A549 treated with CORT108297 at 1 μM for 4 hours (cell line): ENCODE results near the gene STAB1. TPM values are rescaled to one million over a fixed set of nuclear protein-coding genes. Genes with fewer than 3 reads are reported as not detected.

Source experiments
- total RNA-seq: library from RNA; stranded (reverse); fragments of 200-300 nt; extraction: Qiagen RNA extraction; gene quantifications from 5 replicates; pipeline ENCODE4 v1.2.3, GENCODE V29; 2022

STAB1 gene, protein sequence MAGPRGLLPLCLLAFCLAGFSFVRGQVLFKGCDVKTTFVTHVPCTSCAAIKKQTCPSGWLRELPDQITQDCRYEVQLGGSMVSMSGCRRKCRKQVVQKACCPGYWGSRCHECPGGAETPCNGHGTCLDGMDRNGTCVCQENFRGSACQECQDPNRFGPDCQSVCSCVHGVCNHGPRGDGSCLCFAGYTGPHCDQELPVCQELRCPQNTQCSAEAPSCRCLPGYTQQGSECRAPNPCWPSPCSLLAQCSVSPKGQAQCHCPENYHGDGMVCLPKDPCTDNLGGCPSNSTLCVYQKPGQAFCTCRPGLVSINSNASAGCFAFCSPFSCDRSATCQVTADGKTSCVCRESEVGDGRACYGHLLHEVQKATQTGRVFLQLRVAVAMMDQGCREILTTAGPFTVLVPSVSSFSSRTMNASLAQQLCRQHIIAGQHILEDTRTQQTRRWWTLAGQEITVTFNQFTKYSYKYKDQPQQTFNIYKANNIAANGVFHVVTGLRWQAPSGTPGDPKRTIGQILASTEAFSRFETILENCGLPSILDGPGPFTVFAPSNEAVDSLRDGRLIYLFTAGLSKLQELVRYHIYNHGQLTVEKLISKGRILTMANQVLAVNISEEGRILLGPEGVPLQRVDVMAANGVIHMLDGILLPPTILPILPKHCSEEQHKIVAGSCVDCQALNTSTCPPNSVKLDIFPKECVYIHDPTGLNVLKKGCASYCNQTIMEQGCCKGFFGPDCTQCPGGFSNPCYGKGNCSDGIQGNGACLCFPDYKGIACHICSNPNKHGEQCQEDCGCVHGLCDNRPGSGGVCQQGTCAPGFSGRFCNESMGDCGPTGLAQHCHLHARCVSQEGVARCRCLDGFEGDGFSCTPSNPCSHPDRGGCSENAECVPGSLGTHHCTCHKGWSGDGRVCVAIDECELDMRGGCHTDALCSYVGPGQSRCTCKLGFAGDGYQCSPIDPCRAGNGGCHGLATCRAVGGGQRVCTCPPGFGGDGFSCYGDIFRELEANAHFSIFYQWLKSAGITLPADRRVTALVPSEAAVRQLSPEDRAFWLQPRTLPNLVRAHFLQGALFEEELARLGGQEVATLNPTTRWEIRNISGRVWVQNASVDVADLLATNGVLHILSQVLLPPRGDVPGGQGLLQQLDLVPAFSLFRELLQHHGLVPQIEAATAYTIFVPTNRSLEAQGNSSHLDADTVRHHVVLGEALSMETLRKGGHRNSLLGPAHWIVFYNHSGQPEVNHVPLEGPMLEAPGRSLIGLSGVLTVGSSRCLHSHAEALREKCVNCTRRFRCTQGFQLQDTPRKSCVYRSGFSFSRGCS (N-terminal part only)
- total RNA-seq: 0.03 to 0.05 TPM in 2 of 5 replicates, not detected in the others

DNA sequence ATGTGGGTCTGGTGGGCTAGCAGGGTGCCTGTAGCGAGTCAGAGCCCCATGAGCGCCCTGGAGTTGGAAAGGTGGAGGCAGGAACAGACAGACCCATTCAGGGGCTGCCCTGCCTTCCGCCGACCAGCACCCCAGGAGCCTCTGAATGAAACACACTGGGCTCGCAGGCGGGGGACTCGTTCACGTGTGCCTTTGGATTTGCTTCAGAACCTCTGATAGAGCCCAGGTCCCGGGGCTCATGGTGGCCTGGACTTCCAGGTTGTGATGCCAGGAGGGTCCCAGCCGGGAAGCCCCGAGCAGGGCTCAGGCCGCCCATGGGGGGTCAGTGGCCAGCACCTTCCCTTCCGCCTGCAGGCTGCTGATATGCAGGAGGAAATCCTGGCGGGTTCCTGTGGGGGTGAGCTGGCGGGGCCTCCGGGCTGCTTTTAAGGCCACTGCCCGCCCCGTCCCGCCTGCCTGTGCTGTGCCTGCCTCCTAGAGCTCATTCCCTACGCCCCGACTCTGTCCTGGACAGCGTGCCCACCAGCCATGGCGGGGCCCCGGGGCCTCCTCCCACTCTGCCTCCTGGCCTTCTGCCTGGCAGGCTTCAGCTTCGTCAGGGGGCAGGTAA lies at the start of gene STAB1:
STAB1 (plus strand) TSS at position 453 of the 610 bp plus-strand sequence; CDS start at position 529, 76 bp downstream.

DNA sequence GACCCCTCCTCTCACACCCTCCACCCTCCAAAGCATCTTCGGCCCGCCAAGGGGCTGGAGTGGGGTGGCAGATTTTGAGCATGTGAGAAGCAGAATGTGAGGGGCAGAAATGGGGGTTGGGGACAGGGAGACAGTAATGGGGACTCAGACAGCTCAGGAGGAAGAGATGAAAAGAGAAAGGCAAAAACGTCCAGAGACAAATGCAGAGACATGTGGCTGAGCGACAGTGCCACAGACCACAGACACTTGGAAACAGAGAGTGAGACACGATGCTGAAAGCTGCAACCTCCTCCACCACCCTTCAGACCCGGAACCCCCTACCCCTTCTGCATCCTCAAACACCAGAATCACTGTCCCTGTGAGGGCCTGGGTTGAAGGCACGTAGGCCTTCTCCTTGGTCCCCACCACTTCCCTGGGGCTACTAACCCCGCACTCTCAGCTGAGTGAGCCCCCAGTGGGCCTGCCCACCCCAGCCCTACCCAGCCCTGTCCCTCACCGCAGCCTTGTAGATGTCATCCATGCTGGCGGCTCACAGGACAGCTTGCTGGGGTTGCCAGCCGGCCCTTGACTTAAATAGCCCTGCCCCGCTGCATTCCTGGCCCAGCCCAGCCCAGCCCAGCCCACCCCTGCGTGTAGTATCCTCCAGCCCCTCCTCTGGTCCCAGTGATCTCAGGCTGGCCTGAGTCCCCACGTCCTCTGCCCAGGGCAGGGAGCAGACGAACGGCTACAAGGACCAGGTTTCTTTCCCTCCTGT lies 41.5 kb upstream of the STAB1 start, which contains the start of gene TNNC1:
TNNC1 (minus strand) TSS at position 546 of the 754 bp plus-strand sequence; CDS start at position 520, 26 bp downstream.

DNA sequence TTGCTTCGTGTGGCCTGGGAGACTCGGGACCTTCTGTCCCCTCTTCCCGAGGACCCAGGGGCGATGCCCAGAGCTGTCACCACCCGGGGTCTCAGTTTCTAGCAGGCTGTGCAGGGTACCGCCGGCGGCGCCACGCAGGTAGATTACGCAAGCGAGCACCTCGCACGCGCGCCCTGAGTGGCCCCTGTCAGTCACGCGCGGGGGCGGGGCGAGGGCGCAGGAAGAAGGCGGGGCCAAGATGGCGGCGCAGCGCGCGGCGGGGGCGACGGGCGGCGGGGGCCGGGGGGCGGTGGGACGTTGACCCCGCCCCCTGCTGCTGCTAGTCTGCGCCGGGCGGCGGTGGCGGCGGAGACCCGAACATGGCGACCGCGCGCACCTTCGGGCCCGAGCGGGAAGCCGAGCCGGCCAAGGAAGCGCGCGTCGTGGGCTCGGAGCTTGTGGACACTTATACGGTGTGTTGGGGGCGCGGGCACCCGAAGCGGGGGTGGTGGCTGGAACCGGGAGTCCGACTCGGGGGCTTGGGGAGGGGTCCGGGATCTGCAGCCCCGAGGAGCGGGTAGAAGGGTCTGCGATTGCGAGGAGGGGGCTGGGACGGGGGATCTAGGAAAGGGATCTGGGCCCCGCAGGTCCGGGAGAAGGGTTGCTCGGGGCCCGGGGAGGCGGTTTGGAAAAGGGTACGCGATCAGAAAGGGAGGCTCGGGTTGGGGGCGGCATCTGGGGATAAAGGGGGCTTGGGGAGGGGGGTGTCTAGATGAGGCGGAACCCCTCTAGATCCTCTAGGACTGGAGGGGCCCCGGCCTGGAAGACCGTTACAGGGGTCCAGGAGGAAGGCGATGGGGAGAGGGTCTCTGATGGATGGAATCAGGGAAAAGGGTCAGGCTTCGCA lies 39.6 kb upstream of the STAB1 start, which contains the start of gene NISCH:
NISCH (plus strand) TSS at position 322 of the 886 bp plus-strand sequence; CDS start at position 360, 38 bp downstream.

DNA sequence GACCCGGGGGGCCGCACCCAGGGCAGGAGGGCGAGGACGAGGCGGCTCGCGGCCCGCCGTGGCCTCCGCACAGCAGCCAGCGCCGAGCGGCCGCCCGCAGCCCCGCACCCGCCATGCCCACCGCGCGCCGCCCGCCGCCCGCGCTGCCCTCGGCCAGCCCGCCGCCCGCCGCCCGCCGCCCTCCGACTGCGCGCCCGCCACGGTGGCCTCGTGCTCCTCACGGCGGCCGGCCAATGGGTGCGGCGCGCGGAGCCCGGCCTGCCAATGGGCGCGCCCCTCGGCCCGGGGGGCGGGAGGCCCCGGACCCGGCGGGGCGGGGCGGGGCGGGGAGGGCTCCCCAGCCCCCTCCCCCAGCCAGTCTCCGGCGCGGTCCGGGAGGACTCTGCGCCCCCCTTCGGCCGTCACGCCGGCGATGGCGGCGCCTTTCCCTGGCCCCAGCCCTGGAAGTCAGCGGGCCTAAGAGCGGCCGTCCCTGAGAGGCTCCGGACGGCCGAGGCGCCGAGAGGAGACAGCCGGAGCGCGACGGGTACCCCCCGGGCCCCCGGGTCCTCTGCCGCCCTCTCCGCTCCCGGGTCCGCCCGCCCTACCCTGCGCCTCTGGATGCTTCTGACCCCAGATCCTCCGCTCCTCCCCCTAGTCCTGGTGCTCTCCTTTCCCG lies 38.6 kb downstream of the STAB1 start, which contains the start of gene NT5DC2:
NT5DC2 (minus strand) TSS at position 235 of the 658 bp plus-strand sequence; CDS start at position 115, 120 bp downstream.

DNA sequence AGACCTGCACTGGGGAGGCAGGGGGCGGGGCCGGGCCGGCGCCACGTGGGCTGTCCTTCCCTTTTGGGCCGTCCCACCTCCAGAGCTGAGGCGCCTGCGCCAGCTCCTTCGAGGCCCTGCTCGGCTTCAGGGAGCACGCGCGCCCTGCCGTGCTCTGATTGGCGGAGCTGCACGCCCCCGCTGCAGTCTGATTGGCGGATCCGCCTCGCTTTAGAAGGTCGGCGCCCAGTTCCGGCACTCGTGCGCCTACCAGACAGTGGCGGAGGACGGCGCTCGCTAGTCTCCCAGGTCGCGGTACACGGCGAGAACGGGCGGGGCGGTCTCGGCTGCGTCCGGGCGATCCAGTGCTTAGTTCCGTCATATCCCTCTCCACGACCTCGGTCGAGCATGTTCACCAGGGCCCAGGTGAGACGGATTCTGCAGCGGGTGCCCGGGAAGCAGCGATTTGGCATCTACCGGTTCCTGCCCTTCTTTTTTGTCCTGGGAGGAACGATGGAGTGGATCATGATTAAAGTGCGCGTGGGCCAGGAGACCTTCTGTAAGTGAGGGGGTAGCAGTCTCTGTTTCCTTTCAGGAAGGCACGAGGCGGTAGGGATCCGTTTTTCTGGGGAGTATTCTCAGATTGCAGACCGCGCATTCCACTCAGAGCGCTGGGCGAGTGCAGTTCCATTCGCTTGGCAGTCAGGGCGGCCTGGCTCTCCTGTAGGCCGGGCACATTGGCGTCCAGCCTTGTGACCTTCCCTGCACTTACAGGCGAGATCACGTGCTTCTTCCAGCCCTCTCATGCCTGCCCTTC lies 41.4 kb downstream of the STAB1 start, which contains the start of gene UQCC5:
UQCC5 (plus strand) TSS at position 237 of the 796 bp plus-strand sequence; CDS start at position 388, 151 bp downstream.

Other genes starting within 250 kb of the STAB1 start
- gene PPM1M, start 249.6 kb upstream of the STAB1 start, total RNA-seq: 4.7 to 6.1 TPM (median 5.1 TPM) in 5 replicates
- gene WDR82, start 216.7 kb upstream of the STAB1 start, total RNA-seq: 47.6 to 53.3 TPM (median 49.6 TPM) in 5 replicates
- 3.4 to 5.1 TPM (median 4.4 TPM) in 5 replicates for gene GLYCTK, start 207.5 kb upstream of the STAB1 start, total RNA-seq
- gene DNAH1, start 179.0 kb upstream of the STAB1 start, total RNA-seq: 0.78 to 1.2 TPM (median 0.93 TPM) in 5 replicates
- gene BAP1, start 85.3 kb upstream of the STAB1 start, total RNA-seq: 30.5 to 41.0 TPM (median 39.4 TPM) in 5 replicates
- gene PHF7, start 84.7 kb upstream of the STAB1 start, total RNA-seq: 1.8 to 3.1 TPM (median 2.8 TPM) in 5 replicates
- gene SEMA3G, start 50.2 kb upstream of the STAB1 start, total RNA-seq: 0.09 to 0.32 TPM (median 0.17 TPM) in 5 replicates
- 0.92 to 1.5 TPM (median 1.2 TPM) in 5 replicates for gene TNNC1, start 41.3 kb upstream of the STAB1 start, total RNA-seq
- 11.4 to 16.8 TPM (median 16.1 TPM) in 5 replicates for gene NISCH, start 39.7 kb upstream of the STAB1 start, total RNA-seq
- 76.1 to 109 TPM (median 105 TPM) in 5 replicates for gene NT5DC2, start 38.5 kb downstream of the STAB1 start, total RNA-seq
- gene UQCC5, start 41.3 kb downstream of the STAB1 start, total RNA-seq: 59.6 to 74.1 TPM (median 64.1 TPM) in 5 replicates
- 9.8 to 15.1 TPM (median 14.7 TPM) in 5 replicates for gene PBRM1, start 190.6 kb downstream of the STAB1 start, total RNA-seq
- gene GNL3, start 190.7 kb downstream of the STAB1 start, total RNA-seq: 91.2 to 148 TPM (median 94.3 TPM) in 5 replicates
- 33.4 to 43.7 TPM (median 38.6 TPM) in 5 replicates for gene GLT8D1, start 210.5 kb downstream of the STAB1 start, total RNA-seq
- 151 to 178 TPM (median 163 TPM) in 5 replicates for gene SPCS1, start 210.8 kb downstream of the STAB1 start, total RNA-seq